ENCODE measurements around the gene GPBAR1. TPM values are rescaled to one million over a fixed set of nuclear protein-coding genes. Genes with fewer than 3 reads are reported as not detected.

Gene GPBAR1
- total and polyA plus RNA-seq, 9 of the 15 experiments (the other 6 are each of a cell fraction or from before 2014, with no cell fraction given), result not detected

DNA sequence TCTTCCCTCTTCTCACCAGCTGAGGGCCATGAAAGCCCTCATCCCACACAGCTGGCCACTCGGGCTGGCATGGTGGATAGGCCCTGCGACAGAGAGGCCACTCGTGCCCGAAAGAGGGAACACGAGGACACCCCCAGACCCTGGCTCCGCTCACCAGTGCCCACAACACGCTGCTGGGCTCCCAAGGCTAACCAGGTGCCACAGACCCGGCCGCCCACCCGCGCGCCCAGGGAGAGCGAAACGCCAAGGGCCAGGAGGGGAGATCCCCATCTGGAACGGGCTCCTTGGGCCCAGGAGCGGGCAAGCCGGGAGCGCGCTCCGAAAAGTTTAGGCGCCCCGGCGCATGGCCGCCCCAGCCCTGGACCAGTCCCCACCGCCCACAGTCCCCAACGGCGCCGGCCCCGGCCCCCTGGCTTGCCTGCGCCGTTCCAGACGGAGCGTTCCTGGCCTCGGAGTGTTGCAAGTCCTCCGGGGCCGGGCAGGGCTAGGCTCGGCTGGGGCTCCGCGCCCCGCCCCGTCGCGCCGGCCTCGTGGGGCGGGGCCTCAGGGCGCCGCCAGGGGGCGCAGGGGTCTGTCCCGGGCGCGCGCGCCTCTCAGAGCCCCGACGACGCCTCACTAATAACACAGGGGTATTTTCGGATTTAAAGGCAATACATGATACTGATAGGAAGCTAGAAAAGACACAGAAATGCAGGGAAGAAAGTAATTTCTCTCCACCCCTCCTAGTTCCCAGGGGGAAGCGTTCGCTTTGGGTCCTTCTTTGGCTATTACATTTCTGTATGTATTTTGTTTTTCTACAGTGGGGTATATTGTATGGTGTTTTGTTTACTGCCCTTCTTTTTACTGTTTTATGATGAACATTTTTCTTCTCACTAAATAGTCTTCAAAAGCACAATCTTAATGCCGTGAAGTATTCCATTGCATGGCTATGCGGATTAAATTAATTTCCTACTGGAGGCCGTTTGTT is 31.5 kb downstream of the GPBAR1 start, which contains the start of gene TMBIM1 (continued):
- TF ChIP-seq POLR2AphosphoS5 (IDR thresholded peaks at IDR 0.05; ENCODE audit: control insufficient read depth, insufficient read depth, low read depth, low read length) (peak; percentile 45; the same call in 1 of the 2 replicates), POLR2G (IDR thresholded peaks at IDR 0.05; ENCODE audit: low read depth, low read length) (peak; percentile 79)

DNA sequence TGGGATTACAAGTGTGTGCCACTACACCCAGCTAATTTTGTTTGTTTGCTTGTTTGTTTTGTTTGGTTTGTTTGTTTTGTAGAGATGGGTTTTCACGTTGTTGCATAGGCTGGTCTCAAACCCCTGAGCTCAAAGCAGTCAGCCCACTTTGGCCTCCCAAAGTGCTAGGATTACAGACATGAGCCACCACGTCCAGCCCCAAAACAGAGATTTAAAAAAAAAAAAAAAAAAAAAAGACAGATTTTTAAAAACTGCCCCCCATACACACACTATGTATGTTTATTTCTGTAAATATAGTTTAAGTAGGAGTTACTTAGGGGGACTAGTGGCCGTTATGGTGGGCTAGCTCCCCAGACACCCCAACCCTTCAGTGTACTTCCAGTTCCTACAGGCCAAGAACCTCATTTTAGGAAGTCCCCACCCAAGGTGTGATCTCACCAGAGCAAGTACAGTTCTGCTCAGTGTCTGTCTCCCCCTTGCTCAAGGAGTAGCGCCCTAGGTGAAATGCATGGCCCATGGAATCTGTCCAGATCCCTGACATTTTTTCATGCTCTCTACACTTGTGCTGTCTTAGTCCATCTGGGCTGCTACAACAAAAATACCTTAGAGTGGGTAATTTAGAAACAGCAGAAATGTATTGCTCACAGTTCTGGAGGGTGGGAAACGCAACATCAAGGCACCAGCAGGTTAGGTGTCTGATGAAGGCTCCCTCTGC is 33.1 kb downstream of the GPBAR1 start:
- Histone ChIP-seq H4K20me1 (replicated peaks; ENCODE audit: control insufficient read depth, insufficient read depth, low read length) (no peaks in the 10 kb centered on the region), H3K9ac (ENCODE audit: insufficient read depth in 1 of 2, low read depth in 2 of 2, low read length in 2 of 2) (peak overlapping the region in 1 of 2 experiments; percentile 14; a peak in 2 of 4 replicates), H3K27ac (ENCODE audit: extremely low read depth, low read depth, low read length) (peak overlapping the region; percentile 45; the same call in 2 of the 3 replicates), H3K36me3 (ENCODE audit: control insufficient read depth, insufficient read depth, low read length) (peaks cover 8% of the 10 kb centered on the region; the same call in 2 of the 3 replicates), H3K79me2 (ENCODE audit: control insufficient read depth, insufficient read depth, low read length) (peaks cover 39% of the 10 kb centered on the region), H3K27me3 (ENCODE audit: control insufficient read depth in 2 of 2, insufficient read depth in 2 of 2, low read length in 2 of 2) (no peaks in the 10 kb centered on the region), H3K4me1 (replicated peaks in 1 of 2; ENCODE audit: control insufficient read depth in 2 of 2, insufficient read depth in 2 of 2, low read length in 2 of 2) (peaks cover 34 to 43% of the 10 kb centered on the region in 2 experiments), H3K9me1 (ENCODE audit: control insufficient read depth, insufficient read depth, low read length) (peaks cover 3% of the 10 kb centered on the region), H3K4me2 (ENCODE audit: insufficient read depth, low read length) (no peak overlapping the region), H2AFZ (ENCODE audit: low read depth, low read length) (peak overlapping the region; percentile 82), H3K9me3 (replicated peaks; ENCODE audit: control insufficient read depth, insufficient read depth, low read depth, low read length) (no peaks in the 10 kb centered on the region), H3K4me3 (no peak overlapping the region)
- 42% methylated on average over 4 of the region's 5 CpGs for WGBS (ENCODE audit: insufficient coverage, low coverage, missing lambda C conversion rate)
- FAIRE-seq (no peak), DNase-seq (ENCODE audit: extremely low read depth in 1 of 4, low spot score in 3 of 4) (peak in 2 of 4 experiments; percentile 38 to 41), ATAC-seq (no peak)
- in situ Hi-C loops (cut with MboI), result no loop called here
- intact Hi-C loops (cut with micrococcal nuclease), result loop anchor here (2.0 to 5.0 kb wide), 2 partner anchors 105 to 273 kb away; partner anchors contain the start of genes CNOT9, CTDSP1 and USP37
- no TSS peak for BruUV-seq (replicated peaks)
- ChIA-PET POLR2A (interaction anchor here (0.6 kb wide), 4 partner anchors 20 to 459 kb away, joined by 3 to 4 read pairs (median 4); no protein-coding TSS in a partner anchor), CTCF (ENCODE audit: low intra/inter-chr PET ratio) (interaction anchor here (0.7 kb wide), 1 partner anchor 12 kb away, joined by 4 read pairs; no protein-coding TSS in a partner anchor)
- TF ChIP-seq, protein P1, sequence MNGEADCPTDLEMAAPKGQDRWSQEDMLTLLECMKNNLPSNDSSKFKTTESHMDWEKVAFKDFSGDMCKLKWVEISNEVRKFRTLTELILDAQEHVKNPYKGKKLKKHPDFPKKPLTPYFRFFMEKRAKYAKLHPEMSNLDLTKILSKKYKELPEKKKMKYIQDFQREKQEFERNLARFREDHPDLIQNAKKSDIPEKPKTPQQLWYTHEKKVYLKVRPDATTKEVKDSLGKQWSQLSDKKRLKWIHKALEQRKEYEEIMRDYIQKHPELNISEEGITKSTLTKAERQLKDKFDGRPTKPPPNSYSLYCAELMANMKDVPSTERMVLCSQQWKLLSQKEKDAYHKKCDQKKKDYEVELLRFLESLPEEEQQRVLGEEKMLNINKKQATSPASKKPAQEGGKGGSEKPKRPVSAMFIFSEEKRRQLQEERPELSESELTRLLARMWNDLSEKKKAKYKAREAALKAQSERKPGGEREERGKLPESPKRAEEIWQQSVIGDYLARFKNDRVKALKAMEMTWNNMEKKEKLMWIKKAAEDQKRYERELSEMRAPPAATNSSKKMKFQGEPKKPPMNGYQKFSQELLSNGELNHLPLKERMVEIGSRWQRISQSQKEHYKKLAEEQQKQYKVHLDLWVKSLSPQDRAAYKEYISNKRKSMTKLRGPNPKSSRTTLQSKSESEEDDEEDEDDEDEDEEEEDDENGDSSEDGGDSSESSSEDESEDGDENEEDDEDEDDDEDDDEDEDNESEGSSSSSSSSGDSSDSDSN (IDR thresholded peaks at IDR 0.05; ENCODE audit: borderline replicate concordance in 1 of 2, low read depth in 2 of 2, low read length in 2 of 2), result no peak
- TF ChIP-seq, protein P2, sequence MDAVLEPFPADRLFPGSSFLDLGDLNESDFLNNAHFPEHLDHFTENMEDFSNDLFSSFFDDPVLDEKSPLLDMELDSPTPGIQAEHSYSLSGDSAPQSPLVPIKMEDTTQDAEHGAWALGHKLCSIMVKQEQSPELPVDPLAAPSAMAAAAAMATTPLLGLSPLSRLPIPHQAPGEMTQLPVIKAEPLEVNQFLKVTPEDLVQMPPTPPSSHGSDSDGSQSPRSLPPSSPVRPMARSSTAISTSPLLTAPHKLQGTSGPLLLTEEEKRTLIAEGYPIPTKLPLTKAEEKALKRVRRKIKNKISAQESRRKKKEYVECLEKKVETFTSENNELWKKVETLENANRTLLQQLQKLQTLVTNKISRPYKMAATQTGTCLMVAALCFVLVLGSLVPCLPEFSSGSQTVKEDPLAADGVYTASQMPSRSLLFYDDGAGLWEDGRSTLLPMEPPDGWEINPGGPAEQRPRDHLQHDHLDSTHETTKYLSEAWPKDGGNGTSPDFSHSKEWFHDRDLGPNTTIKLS (IDR thresholded peaks at IDR 0.05; ENCODE audit: borderline replicate concordance, low read depth), result no peak
- TF ChIP-seq RBM25 (IDR thresholded peaks at IDR 0.05; ENCODE audit: low read depth, low read length, severe bottlenecking), result no peak
- TF ChIP-seq, protein P3, sequence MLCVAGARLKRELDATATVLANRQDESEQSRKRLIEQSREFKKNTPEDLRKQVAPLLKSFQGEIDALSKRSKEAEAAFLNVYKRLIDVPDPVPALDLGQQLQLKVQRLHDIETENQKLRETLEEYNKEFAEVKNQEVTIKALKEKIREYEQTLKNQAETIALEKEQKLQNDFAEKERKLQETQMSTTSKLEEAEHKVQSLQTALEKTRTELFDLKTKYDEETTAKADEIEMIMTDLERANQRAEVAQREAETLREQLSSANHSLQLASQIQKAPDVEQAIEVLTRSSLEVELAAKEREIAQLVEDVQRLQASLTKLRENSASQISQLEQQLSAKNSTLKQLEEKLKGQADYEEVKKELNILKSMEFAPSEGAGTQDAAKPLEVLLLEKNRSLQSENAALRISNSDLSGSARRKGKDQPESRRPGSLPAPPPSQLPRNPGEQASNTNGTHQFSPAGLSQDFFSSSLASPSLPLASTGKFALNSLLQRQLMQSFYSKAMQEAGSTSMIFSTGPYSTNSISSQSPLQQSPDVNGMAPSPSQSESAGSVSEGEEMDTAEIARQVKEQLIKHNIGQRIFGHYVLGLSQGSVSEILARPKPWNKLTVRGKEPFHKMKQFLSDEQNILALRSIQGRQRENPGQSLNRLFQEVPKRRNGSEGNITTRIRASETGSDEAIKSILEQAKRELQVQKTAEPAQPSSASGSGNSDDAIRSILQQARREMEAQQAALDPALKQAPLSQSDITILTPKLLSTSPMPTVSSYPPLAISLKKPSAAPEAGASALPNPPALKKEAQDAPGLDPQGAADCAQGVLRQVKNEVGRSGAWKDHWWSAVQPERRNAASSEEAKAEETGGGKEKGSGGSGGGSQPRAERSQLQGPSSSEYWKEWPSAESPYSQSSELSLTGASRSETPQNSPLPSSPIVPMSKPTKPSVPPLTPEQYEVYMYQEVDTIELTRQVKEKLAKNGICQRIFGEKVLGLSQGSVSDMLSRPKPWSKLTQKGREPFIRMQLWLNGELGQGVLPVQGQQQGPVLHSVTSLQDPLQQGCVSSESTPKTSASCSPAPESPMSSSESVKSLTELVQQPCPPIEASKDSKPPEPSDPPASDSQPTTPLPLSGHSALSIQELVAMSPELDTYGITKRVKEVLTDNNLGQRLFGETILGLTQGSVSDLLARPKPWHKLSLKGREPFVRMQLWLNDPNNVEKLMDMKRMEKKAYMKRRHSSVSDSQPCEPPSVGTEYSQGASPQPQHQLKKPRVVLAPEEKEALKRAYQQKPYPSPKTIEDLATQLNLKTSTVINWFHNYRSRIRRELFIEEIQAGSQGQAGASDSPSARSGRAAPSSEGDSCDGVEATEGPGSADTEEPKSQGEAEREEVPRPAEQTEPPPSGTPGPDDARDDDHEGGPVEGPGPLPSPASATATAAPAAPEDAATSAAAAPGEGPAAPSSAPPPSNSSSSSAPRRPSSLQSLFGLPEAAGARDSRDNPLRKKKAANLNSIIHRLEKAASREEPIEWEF (CRISPR knock-in tag; IDR thresholded peaks at IDR 0.05), result no peak

Measured in K562 (cell line).